H1 (cell line): ENCODE measurements around the gene KRTAP10-3. TPM values are rescaled to one million over a fixed set of nuclear protein-coding genes. Genes with fewer than 3 reads are reported as not detected.

Source experiments
- BRCA1 ChIP-seq: IDR thresholded peaks from 2 replicates; pipeline ENCODE4 v1.6.1; 2012; ENCODE audit warnings: low read depth, low read length, improper control_type of control experiment
- CHD7 ChIP-seq: fragments of 300-600 bp; sonication (generic); IDR thresholded peaks from 2 replicates; pipeline ENCODE4 v1.7.1; 2012; ENCODE audit warnings: low read length, moderate library complexity, mild to moderate bottlenecking, inconsistent platforms; ENCODE audit not compliant: insufficient replicate concordance
- CREB1 ChIP-seq: IDR thresholded peaks from 2 replicates; pipeline ENCODE4 v1.6.1; 2012; ENCODE audit warnings: inconsistent platforms
- EZH2 ChIP-seq: fragments of 200-600 bp; sonication (generic); IDR thresholded peaks from 2 replicates; pipeline ENCODE4 v1.7.1; 2012; ENCODE audit warnings: low read depth, mild to moderate bottlenecking, moderate library complexity, low read length, inconsistent platforms; ENCODE audit not compliant: severe bottlenecking
- KDM4A ChIP-seq: IDR thresholded peaks from one replicate; pipeline ENCODE4 v1.7.1; 2012; ENCODE audit warnings: low read depth, mild to moderate bottlenecking, moderate library complexity, low read length, inconsistent platforms; ENCODE audit not compliant: severe bottlenecking
- SRF ChIP-seq: IDR thresholded peaks from 2 replicates; pipeline ENCODE4 v1.6.1; 2011; ENCODE audit warnings: mild to moderate bottlenecking, low read depth, low read length, moderate library complexity
- ZNF274 ChIP-seq: IDR thresholded peaks from 2 replicates; pipeline ENCODE4 v1.7.0; 2012; ENCODE audit warnings: low read length, borderline replicate concordance; ENCODE audit errors: extremely low read depth
- polyA plus RNA-seq, 7 experiments: library from polyadenylated mRNA; depleted of rRNA in 3 of 7; stranded (reverse) in 5 of 7; unstranded in 2 of 7; fragments of >200 nt in 5 of 7; fragments of 200-250 nt in 2 of 7; gene quantifications; 1 replicate in 5 of 7; 2 replicates in 1 of 7; 4 replicates in 1 of 7; pipeline versions ENCODE4 v1.2.1 to v1.2.3, GENCODE V29; 2011 to 2013; ENCODE audit warnings: missing spikeins in 2 of 7, mixed read lengths in 2 of 7
- total RNA-seq: library from RNA; stranded (reverse); fragmentation: NEBNext Ultra II Directional; extraction: Animal tissue kit (Norgen Biotek cat#: 25700); gene quantifications from 2 replicates; pipeline ENCODE4 v1.2.1, GENCODE V29; 2021

Gene KRTAP10-3
- total and polyA plus RNA-seq, 2 of the 8 experiments (the other 6 are each of a cell fraction or from before 2014, with no cell fraction given) = not detected

GRCh38 chr21:44540741-44541288, 17.8 kb downstream of the KRTAP10-3 start (continued):
- no peak for TF ChIP-seq CHD7
- no peak for TF ChIP-seq KDM4A
- no peak for TF ChIP-seq BRCA1
- no peak for TF ChIP-seq ZNF274
- no peak for TF ChIP-seq SRF
- no peak for TF ChIP-seq EZH2
- TF ChIP-seq CREB1 = no peak
